Astrocyte (in vitro differentiated cells and primary cell): ENCODE measurements around the gene ITGA3.

ENCODE experiments used
- CTCF ChIP-seq: IDR thresholded peaks from 2 replicates; pipeline ENCODE4 v1.5.1; 2011; ENCODE audit warnings: low read depth, mild to moderate bottlenecking, inconsistent platforms, low read length, moderate library complexity; ENCODE audit not compliant: insufficient read depth
- EZH2 ChIP-seq: IDR thresholded peaks from 2 replicates; pipeline ENCODE4 v1.6.1; 2012; ENCODE audit warnings: mild to moderate bottlenecking, low read length, inconsistent platforms; ENCODE audit not compliant: insufficient read depth

GRCh38 chr17:50072130-50072529, 16.2 kb downstream of the ITGA3 start:
- no peak for TF ChIP-seq CTCF
- no peak for TF ChIP-seq EZH2
